GM19324 (cell line): ENCODE measurements around the gene GFY.

Experiments used
- ATAC-seq: cut with Tn5 transposase; IDR thresholded peaks from one replicate; pipeline ENCODE4 v1.9.1; 2021; ENCODE audit warnings: mild to moderate bottlenecking, moderate library complexity; ENCODE audit not compliant: unreplicated experiment, low FRiP score

GFY gene

DNA sequence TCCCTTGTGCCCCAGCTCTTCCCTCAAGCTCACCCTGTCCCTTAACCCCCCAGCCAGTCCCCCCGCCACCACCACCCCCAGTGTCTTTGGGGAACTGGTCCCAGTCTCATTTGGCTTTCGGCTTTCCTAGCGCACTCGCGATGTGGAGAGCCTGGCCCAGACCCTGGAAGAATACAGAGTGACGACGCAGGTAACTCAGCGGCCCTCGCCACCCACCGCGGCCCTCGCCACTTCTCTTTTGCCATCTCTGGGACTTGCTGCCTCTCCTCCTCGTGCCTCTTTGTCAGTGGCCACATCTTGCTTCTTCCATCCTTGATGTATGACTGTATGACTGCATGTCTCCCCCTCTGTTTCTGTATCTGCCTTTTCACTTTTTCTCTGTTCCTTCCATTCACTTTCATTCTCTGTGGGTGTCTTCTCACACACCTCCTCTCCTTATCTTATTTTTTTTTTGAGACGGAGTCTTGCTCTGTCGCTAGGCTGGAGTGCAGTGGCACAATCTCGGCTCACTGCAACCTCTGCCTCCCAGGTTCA lies 17.6 kb upstream of the GFY start:
- no peak for ATAC-seq

DNA sequence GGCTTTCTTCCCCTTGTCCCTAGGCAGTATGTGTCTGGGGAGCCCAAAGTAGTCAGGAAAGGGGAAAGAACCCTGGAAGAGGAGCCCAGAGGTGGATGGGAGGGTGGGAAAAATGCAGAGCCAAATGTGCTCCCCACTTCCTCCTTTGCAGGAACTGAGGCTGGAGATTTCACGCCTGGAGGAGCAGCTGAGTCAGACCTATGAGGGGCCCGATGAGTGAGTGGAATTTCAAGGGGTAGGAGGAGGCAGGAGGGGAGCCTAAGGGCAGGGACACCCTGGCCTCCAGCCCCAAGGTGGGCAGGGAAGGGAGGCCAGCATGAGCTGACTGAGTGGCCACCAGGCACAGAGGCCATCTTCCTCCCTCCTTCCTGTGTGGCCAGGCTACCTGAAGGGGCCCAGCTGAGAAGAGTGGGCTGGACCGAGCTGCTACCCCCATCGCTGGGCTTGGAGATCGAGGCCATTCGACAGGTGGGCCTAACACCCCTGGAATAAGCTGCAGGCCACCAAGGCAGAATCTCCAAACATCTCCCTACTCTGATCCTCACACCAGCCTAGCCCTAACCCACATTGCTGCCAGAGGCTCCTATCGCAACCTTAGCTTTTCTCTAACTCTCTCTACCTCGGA lies 16.3 kb upstream of the GFY start:
- no peak for ATAC-seq

DNA sequence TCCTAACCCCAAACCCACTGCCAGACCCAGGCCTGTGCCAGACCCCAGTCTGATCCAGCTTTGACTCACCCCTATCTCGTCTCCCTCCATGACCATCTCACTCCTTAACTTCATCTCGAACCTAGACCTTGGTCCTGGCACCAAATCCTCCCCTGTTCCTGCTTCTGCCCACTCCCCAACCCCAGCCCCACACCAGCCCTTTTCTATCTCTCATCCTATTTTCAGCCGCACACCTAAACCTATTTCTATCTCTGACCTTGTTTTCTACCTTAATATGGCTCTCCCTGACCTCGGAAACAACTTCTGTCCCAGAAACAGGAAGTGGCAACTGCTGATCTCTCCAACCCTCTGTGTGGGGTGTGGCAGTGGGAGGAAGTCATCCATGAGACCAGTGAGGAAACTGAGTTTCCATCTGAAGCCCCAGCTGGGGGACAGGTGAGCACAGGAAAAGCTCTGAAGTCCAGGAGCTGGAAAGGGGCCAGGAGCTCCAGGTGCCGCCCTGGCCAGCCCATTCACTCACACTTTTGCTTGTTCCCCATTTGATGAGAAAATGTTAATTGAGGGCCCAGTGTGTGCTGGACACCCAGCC lies 15.7 kb upstream of the GFY start:
- ATAC-seq, result no peak

DNA sequence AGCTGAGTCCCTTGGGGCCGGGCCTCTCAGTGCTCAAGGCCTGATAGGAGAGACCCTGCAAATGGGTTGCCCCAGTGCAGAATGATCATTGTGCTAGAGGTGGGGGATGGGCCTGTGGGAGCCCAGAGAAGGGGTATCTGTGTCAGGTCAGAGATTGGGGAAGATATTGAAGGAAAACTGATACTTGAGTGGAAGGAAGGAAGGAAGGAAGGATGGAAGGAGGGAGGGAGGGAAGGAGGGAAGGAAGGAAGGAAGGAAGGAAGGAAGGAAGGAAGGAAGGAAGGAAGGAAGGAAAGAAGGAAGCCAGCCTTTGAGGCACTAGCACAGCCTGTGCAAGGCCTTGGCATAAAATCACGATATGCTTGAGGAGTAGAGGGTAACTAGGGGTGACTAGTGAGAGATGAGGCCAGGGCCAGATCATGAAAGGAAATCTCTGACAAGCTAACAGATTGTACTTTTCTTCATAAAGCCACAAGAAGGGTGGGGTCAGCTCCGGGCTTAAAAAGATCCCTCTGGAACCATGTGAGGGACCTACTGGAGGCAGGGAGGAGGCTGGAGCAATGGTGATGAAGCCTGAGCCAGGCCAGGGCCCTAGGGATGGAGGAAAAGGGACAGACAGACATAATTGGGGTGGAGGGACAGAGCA lies 13.4 kb upstream of the GFY start:
- no peak for ATAC-seq

DNA sequence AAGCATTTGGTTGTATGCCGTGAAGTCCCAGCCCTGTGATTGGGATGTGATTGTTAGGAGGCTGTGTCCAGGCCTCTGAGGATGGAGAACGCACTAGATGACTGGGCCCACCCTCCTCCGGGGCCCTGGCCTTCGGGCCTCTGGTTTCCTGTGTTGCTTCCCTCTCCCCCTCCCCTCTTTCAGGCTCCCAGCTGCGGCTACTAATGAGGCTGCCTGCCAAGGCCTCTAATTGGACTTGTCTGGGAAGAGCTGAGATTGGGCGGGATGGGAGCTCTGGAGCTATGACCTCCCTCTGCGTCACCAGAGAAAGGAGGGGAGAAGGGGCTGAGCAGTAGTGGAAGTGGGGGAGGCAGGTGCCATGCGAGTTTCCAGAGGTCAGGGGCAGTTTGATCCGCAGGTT lies 11.8 kb upstream of the GFY start:
- ATAC-seq, result no peak

DNA sequence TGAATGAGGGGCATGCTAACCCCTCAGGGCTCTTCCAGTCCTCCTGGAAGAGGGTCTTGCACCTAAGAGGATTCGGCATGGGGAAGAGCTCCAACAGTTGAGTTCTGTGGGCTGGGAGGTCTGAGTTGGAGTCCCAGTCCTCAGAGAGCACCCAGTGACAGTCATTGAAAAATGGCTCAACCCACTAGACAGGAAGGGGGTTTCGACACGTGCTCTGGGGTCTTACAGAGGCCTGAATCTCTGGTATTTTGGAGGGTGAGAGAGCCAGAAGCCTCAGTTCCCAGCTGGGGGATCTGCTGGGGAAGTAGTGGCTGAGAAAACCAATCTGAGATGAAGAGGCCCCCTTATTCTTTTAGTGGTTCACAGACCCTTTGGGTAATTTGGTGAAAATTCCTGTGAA lies 10.9 kb upstream of the GFY start:
- no peak for ATAC-seq

DNA sequence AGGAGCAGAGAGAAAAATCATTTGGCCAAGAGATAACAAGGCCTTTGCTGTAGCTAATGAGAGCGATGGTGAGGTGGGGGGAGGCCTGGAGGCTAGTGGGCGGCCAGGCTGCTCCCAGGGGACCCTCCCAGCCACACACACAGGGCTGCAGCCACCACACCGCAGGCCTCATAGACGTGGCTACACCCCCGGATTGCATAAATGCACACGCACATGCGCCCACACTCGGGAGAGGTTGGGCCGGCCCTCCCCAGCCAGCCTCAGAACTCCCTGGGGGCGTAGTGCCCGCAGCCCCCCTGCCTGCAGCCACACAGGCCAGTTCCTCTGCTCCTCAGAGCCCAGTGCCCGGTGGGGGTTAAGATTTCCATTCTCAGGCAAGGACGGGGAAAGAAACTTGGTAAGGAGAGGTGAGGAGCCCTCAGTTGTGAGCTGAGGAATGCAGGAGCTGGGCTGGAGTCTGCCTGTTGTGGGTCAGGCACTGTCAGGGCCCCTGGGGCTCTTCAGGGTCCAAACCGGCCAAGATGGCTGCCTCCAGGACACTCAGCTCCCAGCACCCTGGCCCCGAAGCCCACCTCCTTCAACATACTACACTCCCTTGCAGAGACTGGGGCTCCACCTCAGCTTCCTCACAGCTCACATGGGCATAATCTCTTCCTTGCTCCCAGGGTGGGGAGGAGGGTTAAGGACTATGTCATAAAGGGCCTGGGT lies 9.9 kb upstream of the GFY start:
- ATAC-seq, result no peak

DNA sequence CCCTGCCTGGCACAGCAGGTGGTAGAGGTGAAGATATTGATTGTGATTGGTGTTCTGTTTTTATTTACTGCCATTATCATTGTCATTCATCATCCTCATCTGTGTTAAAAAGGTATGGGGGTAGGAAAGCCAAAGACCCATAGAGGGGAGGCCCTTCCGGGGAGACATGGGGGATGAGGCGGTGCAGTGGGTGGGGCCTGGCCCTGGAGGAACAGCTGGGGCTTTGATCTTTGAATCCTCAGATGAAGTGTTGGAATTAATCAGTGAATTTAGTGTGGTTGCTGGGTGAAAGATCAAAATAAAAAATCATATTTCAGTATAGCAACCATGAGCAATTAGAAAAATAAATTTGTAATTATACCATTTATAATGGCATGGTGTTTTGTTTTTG lies 9.4 kb upstream of the GFY start:
- no peak for ATAC-seq

DNA sequence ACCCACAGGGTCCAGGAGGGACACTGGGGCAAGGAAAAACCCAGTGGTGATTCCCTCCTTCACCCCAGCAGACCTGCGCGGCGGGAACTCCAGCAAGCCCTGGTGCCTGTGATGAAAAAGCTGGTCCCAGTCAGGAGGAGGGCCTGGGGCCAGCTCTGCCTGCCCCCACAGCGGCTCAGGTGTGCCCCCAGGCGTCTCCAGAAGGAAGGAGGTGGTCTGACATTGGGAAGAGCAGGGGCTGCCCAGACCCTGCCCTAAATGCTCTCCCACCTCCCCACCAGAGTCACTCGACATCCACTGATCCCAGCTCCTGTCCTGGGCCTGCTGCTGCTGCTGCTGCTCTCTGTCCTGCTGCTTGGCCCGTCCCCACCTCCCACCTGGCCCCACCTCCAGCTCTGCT lies 8.1 kb upstream of the GFY start:
- ATAC-seq, result no peak

DNA sequence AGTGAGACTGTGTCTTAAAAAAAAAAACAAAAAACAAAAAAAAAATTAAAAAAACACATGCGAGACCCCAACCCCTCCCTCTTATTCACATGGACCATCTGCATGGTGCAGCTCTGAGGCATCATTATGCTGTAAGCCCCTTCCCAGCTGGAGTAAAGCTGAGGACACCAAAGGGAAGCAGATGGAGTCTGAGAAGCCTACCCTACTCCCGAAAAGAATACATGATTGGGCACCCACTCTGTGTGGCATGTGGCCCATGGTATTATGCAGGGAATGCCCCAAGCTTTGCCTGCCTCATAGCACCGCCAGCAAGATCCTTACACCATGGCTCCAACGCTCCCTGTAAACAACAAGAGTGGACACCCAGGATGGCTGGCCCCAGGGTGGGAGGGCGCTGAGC lies 6.7 kb upstream of the GFY start:
- no peak for ATAC-seq

DNA sequence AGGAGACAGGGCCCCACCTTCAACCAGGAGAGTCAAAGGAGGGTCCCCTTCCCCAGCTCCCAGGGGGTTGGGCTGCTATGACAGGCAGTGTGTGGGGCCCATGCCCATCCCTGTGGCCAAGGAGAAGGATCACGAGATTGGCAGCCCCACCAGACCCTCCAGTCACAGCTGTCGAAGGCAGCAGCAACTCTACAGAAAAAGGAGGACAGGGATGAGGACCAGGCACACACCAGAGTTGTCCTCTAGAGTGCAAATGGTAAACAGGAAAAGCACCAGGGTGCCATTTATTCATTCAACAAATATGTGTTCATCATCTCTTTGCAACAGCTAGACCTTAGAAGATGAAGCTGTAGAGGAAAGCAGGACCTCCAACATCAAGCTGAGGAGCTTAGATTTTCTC lies 6.0 kb upstream of the GFY start:
- no peak for ATAC-seq

DNA sequence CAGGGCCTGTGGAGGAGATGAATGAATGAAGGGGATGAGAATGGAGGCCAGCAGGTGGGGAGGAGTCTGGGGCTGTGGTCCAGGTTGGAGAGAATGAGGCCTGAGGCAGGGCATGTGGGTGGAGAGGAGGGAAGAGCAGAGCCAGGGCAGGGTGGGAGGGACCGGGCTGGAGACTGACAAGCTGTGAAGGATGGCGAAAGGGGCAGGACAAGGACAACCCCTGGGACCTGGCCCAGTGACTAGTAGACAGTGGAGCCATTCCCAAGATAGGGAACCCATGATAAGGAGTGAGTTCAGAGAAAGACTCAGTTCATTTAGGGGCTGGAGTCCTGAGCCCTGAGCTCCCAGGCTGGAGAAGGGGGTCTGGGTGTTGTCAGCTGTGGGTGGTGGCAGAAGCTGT lies 5.0 kb upstream of the GFY start:
- ATAC-seq, result no peak

DNA sequence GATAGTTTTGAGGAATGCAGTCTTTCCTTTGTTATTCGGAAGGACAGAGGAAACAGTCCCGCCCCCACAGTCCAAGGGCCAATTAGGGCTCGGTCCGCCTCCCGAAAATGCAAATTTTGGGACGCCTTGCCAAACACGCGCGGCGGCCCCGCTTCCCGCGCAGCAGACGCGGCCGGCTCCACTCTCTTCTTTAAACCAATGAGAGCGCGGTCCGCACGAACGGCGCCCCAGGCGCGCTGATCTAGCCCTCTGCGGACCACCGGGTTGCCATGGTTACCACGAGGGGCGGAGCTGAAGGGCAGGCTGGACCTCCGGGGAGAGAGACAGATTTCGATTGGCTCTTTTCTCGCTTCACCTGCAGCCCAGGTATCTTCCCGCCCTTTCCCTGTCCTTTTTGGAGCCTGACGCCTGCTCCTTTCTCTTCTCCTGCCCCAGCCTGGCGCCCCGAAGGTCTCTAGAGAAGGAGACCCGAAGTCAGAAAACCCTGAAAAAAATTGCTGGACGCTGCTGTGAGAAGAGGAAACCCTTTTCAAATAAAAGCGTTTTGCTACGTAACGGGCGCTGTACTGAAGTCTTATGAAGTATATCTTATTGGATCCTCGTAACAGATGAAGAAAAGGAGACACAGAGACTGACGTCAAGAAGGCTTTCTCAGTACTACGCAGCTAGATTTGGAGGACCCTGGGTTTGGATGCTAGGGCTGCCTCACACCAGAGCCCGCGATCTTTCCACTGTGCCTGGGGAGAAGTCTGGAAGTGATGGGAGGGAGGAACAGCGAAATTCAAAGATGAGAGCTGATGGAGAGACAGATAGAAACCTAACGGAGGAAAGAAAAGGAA lies 3.9 kb upstream of the GFY start:
- no peak for ATAC-seq

DNA sequence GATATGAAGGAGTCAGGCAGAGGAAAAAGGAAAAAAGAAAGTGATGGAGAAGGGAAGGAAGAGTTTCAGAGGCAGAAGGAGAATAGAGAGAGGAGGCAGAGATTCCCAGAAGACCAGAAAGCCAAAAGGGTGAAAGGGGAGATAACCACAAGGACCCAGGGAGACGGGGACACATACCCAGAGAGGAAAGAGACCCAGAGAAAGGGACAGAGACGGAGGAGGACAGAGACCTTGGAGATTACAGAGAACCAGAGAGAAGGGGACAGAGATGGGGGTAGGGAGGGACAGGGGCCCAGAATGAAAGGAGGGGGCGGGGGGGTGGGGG lies 3.3 kb upstream of the GFY start:
- ATAC-seq, result no peak

DNA sequence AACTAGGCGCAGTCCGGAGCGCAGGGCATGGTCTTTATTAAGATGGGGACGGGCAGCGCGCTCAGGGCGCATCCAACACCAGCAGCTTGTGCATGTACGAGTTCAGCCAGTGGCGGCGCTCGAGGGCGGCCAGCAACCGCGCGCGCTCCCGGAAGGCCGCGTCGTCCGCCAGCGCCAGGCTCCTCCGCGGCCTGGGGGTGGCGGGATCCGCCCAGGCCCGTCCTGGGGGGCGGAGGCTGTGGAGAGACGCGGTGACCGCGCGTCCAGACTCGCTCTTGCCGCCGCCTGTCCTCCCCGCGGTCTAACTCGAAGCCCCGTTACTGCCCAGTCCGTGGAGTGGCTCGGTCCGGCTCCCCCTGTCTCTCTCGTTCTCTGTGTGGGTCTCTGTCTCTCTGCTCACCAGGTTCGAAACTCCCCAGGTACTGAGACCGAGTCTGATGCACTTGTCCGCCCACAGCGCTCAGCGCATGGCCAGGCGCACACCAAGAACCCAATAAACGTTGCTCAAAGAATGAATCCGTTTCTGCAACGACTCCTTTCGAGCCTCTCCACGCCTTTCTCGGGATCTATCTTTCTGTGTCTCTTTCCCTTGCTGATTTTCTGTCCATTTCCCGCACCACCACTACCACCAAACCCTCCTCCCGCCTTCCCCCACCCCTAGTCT lies 2.6 kb upstream of the GFY start:
- no peak for ATAC-seq

DNA sequence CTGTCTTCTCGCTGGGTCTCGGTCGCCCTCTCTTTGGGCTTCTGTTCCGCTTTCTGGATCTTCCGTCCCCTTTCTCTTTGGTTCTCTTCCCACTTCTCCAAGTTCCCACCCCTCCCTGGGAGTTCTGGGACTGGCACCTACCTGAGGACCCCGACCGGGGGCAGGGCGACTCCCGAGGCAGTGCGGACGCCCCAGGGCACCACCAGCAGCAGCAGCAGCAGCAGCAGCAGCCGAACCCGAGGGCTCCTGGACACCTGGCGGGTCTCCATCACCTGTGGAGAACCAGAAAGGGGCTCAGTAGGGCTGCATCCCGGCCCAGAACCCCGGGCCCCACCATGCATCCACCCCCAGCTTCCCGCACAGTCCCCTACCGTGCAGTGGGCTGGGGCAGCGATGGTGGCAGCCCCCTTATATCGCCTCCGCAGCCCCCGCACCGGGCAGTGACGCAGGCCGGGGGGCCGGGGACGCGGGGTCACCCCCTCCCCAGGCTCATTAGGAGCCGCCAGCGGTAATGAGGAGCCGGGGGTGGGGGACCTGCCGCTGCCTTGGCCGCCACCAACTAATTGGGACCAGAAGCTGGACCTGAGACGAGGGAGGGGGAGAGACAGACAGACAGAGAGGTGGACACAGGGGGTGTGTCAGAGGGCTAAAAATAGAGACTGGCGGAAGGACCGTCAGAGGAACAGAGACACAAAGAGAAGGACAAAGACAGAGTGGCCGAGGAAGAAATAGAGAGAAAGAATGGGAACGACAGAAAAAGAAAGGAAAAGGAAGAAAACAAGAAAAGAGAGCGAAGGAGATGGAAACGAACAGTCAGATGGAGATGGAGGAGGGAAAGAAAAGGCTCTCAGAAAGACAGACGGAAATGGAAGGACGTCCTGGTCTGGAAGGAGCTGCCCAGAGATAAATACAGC lies 1.9 kb upstream of the GFY start, which contains the start of gene PTH2:
Gene PTH2 (minus strand): TSS at position 371 of the 914 bp plus-strand sequence. CDS start 102 bp downstream, at position 269.
- ATAC-seq, result no peak

DNA sequence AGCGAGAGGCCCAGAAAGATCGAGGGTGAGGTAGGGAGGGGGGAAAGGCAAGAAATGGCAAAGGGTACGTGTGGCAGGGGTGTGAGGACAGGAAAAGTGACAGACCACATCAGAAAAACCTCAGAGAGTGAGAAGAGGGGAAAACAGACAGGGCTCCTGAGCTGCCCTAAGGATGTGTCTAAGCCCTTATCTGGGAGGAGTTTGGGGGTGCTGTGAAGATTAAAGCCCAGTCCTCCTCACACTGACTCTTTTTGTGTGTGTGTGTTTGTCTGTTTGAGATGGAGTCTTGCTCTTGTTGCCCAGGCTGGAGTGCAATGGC lies 1.2 kb upstream of the GFY start:
- ATAC-seq, result no peak

DNA sequence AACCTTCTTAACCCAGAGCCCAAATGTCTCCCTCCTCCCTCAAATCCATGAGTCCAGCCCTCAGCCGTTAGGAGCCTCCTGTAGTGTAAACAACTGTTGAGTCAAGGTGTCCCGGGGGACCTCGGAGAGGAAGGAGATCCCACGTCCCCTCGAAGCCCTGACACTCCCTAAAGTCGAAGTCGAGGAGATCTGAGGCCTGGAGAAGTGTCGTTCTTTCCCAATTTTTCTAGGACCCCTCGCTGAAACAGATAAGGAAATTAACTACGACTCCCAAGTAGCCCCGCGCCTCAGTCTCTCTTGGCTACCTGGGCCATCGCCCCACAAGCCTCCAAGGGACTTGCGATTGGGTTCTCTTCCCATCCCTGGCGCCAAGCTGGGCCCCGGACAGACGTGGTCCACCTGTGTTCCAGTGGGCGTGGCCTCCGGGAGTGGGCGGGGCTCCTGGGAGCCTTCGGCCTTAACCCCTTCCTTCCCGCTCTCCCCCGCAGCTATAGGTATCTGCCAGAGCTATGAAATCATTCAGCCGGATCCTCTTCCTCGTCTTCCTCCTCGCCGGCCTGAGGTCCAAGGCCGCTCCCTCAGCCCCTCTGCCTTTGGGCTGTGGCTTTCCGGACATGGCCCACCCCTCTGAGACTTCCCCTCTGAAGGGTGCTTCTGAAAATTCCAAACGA lies 869 bp downstream of the GFY start:
- ATAC-seq, result no peak

DNA sequence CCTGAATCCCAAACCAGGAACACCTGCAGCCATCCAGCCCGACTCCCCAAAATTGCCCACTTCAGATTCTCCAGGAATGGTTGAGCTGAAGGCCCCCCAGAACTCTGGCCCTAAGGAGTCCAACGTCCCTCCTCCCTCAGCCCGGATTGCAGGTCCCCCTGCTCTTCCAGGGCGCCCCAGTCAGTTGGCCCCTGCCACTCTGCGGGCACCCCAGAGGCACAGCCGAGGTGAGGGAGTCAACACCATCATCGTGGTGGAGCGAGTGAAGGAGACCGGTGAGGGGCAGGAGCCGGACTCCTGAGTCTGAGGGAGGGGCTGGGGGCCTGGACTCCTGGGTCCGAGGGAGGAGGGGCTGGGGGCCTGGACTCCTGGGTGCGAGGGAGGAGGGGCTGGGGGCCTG lies 2.2 kb downstream of the GFY start:
- ATAC-seq, result no peak
